GM21390 (cell line): Measurements from ENCODE around the gene RNF43.

Source experiments
- ATAC-seq: cut with Tn5 transposase; IDR thresholded peaks from one replicate; pipeline ENCODE4 v1.9.1; 2021; ENCODE audit not compliant: unreplicated experiment

RNF43 gene

DNA sequence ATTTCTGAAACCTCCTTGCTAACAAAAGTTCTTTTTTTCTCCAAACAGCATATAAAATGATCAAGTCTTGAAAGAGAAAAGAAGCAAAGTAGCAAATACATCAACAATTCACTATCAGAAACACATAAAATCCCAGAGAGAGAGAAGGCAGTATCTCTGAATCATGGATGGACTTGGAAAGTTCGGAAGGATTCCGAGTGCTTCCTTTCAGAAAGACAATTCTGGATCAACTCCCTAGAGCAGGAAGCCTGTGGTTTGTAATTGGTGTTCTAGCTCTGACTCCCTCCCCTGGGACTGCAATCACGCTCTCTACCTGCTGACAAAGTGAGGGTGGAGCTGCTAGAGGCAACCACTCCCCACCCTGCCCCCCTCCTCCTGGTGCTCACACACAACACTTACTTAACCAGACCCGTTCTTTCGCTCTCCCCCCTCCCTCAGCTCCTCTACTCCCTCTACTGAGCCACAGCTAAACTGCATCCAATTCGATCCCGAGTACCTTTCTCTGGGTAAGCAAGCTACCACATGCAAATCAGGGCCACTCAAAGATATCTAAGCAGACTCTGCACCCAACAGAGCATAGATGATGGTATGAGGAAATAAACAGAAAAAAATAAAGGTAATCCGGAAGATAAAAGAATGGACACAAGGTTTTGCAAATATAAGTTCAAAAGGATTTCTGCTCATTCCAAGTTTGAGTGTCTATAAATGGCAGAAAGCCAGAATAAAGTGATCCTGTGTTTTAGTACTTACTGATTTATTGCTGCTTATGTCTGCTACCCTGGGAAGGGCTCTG lies at the start of gene RNF43:
Gene RNF43 (minus strand): TSS at position 235 of the 793 bp plus-strand sequence. CDS start 1,957 bp downstream, outside the sequence.
- peak; percentile 93 for ATAC-seq

DNA sequence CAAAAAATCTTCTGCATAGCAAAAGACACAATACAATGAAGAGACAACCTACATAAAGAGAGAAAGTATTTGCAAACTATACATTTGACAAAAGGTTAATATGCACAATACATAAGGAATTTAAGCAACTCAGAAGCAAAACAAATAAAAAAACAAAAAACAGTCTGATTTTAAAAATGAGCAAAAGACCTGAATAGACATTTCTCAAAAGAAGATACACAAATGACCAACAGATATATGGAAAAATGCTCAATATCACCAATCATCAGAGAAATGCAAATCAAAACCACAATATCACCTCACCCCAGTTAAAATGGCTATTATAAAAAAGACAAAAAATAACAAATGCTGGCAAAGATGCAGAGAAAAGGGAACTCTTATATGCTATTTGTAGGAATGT lies 38.2 kb upstream of the RNF43 start:
- ATAC-seq = no peak

DNA sequence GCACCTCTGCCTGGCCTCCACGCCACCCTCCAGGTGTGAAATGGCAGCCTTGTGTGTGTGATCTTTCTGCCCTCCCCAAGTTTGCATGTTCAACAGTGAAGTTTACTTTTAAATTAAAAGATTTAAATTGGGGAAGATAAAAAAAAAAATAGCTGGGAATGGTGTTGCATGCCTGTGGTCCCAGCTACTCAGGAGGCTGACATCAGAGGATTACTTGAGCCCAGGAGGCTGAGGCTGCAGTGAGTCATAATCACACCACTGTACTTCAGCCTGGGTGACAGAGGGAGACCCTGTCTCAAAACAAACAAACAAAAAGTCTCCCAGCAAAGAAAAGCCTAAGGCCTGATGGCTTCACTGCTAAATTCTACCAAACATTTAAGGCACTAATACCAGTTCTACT lies 35.4 kb upstream of the RNF43 start:
- no peak for ATAC-seq

DNA sequence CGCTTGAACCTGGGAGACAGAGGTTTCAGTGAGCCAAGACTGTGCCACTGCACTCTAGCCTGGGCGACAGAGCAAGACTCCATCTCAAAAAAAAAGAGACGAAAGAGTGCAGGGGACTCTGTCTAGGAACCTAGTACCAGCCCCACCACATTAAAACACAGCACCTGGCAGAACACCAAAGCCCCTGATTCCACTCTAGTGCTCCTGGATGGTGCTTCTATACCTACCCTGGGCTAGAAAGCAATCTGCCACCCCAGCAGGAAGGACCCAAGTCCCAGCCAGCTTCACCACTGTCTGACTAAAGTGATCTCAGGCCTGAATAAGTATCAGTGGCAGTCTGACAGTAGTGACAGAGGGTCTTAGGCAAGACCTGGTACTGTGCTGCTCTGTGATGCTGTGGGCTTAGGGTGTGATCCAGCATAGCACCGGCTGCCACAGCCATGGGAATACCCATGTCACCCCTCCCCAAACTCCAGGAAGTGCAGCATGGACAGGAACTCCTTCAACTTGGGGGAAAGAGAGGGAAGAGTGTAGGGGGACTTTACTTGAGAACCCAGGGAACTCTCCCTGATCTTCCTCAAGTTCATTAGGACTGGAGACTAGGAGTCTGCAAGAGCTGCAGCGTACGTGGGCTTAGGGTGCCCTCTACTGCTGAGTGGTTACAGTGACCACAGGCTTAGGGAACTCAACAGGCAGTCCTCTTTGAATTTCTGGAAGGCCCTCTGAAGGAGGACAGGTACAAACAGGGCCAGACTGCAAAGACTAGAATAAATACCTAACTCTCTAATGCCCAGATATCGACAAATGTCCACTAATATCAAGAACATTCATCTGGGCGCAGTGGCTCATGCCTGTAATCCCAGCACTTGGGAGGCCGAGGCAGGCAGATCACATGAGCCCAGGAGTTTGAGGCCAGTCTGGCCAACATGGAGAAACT lies 30.0 kb upstream of the RNF43 start:
- ATAC-seq = no peak

DNA sequence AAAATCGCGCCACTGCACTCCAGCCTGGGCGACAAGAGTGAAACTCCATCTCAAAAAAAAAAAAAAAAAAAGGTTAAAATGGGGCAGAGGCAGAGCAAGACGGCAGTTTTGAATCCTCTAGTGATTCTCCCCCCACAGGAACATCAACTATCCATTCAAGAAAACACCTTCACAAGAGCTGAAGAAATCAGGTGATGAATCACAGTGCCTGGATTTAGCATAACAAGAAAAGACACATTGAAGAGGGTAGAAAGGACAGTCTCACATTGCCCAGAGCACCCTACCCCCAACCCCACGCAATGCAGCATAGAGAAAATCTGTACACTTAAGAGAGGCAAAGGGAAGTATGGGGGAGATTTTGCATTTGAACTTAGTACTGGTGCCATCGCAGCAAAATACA lies 28.8 kb upstream of the RNF43 start:
- no peak for ATAC-seq

DNA sequence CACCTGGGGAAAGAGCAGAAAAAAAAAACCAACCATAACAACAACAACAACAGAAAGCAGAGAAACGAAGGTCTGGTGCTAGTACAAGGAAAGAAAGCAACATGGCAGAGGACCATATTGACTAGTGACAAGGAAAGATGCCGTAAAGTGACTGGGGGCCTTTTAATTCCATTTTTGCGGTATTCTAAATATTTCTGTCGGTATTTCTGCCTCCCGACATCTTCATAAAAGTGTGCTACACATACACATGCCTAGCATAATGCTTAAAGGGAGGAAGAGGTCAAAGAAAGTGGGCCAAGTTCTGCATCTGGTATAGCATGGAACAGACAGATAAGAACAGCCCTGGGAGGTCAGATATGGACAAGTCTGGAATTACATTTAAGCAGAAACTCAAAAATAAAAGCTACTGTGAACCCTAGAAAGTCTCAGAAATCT lies 19.5 kb upstream of the RNF43 start:
- no peak for ATAC-seq

DNA sequence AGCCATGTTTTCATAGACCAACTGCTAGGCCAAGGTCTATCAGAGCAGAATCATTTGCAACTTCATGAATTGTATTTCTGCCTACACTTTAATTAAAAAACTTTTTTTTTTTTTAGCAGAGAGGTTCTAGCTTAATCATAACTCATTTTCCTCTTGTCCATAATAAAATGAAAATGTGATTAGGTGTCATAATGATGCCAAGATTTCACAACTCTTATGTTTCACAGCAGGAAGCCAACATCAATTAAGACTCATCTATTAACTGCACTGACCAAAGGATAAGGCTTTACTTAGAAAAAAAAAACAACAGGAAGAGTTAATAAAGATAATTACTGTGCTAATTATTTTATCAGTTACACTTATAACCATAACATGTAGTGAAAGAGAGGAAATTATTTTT lies 18.9 kb upstream of the RNF43 start:
- ATAC-seq = no peak

DNA sequence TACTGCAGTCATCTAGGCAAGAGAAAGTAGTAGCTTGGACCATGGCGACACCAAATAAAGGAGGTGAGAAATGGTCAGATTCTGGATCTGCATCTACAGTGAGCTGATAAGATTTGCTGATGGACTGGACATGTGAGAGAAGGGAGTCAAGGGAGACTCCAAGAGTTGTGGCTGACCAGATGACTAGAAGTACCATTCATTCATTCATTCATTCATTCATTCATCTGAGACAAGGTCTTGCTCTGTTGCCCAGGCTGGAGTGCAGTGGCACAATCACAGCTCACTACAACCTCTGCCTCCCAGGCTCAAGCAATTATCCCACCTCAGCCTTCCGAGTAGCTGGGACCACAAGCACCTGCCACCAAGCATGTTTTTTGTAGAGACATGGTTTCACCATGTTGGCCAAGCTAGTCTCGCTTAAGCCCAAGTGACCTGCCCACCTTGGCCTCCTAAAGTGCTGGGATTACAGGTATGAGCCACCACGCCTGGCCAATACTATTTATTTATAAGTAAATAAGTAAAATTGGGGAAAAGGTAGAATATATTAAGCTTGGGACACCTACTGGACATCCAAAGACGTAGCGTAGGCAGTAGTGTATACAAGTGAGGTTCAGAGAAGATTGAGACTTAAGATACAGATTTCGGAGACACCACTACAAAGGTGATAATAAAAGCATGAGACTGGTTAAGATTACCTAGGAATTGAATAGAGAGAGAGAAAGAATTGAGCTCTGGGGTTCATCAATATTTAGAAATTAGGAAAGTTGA lies 15.7 kb upstream of the RNF43 start:
- ATAC-seq = no peak

DNA sequence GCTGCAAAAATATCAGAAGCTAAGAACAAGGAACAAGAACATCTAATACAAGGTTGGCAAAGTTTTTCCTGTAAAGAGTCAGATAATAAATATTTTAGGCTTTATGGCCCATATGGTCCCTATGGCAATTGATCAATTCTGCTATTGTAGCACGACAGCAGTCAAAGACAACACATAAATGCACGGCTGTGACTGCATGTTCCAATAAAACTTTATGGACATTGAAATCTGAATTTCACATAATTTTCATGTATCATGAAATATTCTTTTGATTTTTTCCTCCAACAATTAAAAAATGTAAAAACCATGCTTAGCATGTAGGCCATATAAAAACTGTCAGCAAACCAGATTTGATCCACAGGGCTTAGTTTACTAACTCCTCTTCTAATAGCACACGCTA lies 10.5 kb upstream of the RNF43 start:
- ATAC-seq = no peak

DNA sequence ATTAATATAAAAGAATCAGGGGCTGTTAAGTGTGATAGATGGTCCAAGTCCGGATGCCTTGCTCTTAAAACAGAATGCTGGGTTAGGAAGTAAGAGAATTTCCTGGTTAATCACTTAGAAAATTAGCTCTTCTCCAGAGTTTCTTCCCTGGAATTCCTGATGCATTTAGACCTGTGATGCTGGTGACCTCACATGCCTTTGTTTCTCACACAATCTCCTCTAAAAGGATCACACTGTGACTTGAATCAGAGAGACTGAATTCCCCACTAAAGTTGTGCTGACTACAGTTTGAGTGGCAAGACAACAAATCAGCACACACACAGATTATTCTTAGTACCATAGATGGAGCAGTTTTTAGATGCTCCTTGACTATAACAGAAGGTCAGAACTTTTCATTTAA lies 4.4 kb upstream of the RNF43 start:
- ATAC-seq = no peak

DNA sequence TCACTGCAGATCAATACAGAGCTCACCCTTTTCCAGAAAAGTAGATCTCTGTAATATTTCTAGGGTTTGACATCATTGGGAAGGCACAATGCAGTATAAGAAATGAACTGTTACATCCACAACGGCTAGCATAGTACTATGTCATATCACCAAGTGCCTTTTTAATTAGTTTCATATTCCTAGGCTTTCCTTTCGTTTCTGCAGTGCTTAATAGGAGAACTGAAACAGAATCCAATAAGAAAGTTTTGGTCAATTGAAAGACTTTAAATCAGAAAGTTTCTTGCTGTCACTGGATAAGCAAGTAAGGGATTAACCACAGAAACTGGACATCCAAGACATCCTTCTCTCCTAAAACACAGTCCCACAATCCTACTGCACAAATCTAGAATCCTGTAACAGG lies 3.5 kb upstream of the RNF43 start:
- no peak for ATAC-seq

DNA sequence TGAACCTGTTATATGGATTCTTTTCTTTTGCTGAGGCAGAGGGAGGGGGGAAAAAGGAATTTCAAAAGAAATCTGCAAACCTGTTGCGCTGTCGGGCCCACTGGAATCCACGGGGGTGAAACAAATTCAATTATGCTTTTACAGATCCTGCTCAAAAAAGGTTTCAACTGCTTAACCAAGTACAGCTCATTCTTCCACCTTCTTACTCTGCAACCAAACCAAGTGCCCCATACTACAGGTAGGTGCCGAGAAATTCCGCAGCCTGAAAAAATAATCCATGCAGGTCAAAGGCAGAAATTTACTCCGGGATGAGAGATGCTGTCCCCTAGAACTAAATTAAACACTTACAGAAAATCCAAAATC lies 416 bp downstream of the RNF43 start:
- ATAC-seq = no peak

DNA sequence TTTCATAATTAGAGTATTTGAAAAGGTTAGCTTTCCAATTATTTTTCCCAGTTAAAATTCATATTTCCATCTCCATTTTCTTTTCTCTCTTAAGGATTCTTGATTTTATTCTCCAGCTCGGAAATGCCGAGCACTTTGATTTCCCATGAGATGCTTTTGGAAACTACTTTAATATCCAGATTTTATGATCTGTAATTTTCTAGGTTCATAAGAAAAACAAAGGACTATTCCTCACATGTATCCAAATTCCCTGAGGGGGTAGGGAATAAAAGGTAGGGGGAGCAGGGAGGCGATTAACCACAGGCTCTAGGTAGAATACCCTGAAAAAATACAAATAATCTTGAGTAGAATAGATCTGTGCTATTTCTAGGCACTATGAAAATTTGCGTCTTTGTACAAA lies 938 bp downstream of the RNF43 start:
- ATAC-seq = no peak

DNA sequence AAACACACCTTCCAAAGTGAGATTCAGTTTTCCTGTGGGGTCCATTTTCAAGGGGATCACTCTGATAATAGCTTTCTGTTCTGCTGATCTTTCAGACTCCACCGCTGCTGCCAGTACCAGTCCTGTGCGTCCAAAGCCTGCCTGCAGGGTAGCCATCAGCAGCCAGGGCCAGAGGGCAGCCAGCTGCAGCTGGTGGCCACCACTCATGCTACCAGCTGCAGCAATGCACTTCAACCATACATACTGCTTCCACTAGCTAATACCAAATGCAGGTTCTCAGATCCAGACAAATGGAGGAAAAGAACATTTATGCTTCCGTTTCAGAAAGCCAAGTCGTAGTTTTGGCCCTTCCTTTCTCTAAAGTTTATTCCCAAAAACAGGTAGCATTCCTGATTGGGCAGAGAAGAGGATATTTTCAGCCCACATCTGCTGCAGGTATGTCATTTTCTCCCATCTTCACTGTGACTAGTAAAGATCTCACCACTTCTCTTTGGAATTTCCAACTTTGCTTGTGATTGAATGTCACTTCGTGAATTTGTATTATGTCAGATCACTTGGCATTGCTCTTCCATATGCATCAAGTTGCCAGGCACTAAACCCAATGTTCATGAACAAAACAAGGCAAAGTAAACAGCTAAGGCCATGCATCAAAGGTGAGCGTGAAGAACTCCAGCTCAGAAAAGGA lies 1.8 kb downstream of the RNF43 start:
- no peak for ATAC-seq

DNA sequence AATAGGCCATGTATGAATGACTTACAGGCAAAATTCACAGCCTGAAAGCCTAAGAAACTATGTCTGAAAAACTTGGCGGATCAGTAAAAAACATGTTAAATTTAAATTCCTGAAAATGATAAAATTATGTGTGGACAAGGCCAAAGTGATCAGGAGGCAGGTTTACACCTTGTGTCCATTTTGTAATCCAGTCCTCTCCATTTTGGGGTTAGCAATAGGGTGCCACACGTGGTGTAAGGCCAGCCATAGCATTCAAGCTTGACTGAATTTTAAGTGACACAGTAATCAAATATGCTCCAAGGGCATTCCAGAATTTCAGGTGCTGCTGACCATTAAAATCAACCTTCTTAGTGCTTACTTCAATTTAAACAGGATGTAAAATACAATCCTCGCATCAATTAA lies 2.7 kb downstream of the RNF43 start:
- no peak for ATAC-seq

DNA sequence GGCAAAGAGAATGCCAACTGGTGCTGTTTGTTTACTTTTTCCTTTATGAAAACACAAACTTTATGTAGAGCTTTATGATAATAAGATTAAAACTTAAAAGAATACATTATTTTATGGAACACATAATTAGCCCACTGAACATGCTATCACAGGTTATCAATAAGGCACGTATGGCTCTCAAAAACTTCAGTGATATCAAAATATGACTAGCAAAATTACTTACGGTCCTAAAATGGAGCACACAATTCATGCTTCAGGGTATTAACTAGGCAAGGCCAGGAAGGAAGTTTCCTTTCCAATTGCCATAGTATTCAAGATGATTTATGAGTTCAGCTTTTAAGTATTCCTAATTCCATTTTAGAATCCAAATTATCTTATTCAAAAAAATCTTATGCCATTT lies 3.6 kb downstream of the RNF43 start:
- no peak for ATAC-seq

DNA sequence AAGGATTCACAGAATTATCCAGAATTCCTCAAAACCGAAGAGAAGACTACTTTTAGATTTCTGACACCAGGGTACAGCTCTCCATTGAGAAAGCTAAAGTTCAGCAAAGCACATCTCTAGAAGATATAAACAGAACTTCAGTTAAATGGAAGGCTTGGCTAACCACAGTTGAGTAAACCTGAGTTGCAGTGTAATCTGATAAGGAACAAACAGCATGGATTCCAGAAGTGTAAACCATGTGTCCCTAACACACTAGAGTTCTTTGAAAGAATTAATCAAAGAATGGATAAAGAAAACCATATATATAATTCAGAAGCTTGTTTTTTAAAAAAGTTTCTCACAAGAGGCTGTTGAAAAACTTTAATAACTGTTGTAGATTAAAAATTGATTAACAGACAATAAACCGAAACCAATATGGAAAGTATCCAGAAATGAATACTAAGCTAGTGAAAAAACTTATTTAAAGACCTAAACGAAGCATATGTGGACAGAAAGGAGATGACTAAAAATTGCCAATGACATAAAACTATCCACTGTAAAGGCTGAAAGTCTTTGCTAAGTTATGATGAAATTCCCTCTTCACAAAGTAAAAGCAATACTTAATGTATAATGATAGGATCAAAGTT lies 4.3 kb downstream of the RNF43 start:
- no peak for ATAC-seq

DNA sequence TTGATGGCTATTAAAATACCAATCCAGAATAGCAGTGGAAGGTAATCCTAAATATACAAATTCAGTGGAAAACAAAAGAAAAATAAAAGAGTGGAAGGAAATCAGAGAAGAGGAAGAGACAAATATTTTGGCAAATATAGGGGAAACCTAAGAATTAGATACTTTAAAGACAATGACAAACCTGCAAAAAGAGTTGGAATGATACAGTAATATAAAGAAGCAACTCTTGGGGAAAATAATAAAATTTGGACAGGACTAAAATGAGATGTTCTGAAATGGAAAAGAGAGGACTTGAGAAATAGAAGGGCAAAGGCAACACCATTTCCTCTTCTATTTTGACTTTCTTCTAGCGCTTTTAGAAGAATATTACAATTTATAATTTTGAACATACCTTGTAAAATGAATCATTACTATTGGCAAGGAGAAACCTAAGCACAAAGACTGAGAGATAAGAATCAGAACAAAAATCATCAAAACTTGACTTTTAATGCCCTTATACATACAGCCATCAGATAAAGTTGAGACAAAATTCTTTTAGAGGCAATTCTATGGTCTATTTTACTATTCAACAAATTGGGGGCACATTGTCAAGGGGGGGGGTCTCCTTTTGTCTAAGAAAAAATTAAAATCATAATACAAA lies 5.2 kb downstream of the RNF43 start:
- no peak for ATAC-seq

DNA sequence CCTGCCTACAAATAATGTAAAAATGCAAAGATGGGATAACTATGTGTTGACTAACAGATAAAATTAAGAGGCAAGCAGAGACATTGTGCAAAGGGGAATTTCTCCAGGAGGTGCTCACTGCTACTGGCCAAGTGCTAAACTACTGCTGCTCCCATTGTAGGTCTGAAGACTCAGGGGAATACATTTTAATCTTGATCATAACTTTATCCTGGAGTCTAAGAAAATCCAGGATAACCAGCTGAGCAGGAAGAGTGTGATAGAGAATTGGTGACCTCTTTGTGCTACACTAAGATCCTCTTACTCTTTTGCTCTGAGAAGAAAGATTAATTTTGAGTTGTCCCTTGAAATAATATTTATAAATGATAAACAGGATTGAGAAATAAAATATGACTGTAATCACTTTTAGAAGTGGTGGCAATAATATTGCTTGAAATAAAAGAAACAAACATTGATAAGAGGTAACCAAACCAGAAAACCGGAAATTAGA lies 5.9 kb downstream of the RNF43 start:
- ATAC-seq = no peak
